ENCODE measurements around the gene ANAPC16.
"Not testable (repeated sequence)": the region's sequence is repeated elsewhere in the genome, so short reads cannot be mapped to it uniquely, and the experiment has no call there.

Gene ANAPC16

GRCh38 chr10:72218325-72218724 is 2.5 kb downstream of the ANAPC16 start:
- DNase-seq, result no peak

DNA sequence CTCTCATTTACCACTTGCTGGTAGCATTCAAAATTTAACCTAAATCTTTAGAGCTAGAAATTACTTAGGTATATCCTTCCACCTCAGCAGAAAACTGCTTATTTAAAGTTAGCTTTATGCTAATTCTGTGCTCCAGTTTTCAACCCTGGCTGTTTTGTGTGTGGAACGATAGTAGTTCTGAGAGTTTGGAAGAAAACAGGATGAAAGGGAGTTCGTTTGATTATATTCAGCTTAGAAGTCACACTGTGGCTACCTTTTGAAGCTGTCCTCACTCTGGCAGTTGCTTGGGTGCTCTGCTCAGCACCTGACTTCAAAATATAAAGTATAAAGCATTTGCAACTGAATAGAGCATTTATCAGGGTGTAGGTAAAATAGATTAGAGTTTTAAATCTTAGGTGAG is 2.9 kb downstream of the ANAPC16 start:
- DNase-seq, result no peak

DNA sequence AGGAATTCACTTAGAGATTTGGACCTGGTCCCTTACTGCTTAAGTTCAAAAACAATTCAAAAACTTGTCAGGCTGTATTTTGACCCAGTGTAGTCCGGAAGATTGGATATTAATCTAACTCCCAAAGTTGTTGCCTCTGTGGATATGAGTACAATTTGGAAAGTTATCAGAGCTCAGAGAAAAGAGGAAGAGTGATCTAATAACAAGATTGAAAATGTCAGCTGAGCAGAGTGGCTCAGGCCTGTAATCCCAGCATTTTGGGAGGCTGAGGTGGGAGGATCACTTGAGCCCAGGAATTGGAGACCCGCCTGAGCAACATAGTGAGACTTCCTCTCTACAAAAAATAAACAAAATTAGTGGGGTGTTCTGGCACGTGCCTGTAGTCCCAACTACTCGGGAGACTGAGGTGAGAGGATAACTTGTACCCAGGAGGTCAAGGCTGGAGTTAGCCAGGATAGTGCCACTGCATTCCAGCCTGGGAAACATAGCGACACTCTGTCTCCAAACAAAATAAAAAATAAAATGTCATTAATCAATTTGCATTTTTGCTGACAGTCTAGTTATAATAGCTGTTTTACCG is 3.5 kb downstream of the ANAPC16 start:
- no peak for DNase-seq

GRCh38 chr10:72220637-72221036 is 4.8 kb downstream of the ANAPC16 start:
- no peak for DNase-seq

GRCh38 chr10:72221278-72221677 is 5.5 kb downstream of the ANAPC16 start:
- no peak for DNase-seq

DNA sequence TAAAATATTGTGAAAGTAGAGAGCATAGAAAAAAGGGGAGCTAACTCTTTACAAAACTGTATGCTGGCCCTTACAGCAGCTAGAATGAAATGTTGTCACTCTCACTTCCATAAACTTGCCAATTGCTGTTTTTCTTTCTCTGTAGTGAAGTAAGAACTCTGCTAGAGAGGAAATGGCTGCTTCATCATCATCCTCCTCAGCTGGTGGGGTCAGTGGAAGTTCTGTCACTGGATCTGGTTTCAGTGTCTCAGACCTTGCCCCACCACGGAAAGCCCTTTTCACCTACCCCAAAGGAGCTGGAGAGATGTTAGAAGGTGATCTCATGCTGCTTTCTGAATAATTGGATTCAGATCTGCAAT is 7.9 kb downstream of the ANAPC16 start:
- no peak for DNase-seq

GRCh38 chr10:72224191-72224590 is 8.4 kb downstream of the ANAPC16 start:
- DNase-seq, result not testable (repeated sequence)

GRCh38 chr10:72226418-72227027 is 10.7 kb downstream of the ANAPC16 start:
- no peak for DNase-seq

DNA sequence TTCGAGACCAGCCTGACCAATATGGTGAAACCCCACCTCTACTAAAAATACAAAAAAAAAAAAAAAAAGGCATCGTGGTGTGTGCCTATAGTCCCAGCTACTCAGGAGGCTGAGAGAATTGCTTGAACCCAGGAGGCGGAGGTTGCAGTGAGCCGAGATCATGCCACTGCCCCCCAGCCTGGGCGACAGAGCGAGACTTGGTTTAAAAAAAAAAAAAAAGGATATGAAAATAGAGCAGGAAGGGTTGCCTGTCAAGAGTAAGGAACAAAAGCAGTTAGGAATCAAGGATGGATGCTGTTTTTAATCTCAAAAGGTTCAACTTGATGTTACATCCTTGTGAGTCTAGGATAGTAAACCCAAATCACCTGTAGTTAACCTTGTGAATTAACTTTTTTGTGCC is 12.0 kb downstream of the ANAPC16 start:
- no peak for DNase-seq

GRCh38 chr10:72228318-72228751 is 12.5 kb downstream of the ANAPC16 start:
- no peak for DNase-seq

- DNase-seq, result no peak
Measured at GRCh38 chr10:72229261-72230251, 13.7 kb downstream of the ANAPC16 start.

- DNase-seq, result no peak
Measured at GRCh38 chr10:72233621-72234020, 17.8 kb downstream of the ANAPC16 start.

GRCh38 chr10:72234560-72235095 is 18.8 kb downstream of the ANAPC16 start:
- no peak for DNase-seq

DNA sequence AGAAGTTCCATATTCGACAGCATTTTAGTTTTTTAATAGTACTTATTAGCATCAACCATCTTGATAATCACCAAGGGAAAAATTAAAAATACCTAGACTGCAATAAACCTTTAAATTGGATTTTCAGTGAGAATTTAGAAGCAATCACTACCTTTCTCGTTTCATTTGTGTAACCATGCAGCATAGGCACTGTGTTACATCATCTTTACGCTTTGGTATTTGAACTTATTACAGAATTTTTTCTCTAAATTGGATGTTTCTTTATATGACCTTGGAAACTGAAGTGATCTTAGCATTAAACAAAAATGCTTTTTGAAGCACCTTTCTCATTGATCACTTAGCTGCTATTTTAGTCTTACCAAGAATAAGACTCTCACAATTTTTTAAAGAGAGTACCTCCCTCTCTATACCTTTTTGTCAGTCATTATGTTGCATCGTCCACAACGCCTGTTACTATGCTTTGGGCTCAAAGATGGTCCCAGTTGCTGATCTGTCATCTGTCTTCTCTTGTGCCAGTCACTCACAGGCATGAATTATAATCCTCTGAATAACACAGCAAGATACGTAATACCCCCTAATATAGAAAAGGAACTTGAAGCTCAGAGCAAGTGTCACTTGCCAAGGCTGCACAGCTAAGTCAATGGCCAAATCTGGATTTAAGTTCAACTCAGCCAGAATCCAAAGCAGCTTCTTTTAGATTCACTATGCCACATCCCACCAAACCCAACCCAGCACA is 19.9 kb downstream of the ANAPC16 start:
- no peak for DNase-seq

GRCh38 chr10:72238392-72239175 is 22.8 kb downstream of the ANAPC16 start:
- DNase-seq, result no peak

GRCh38 chr10:72239409-72239808 is 23.6 kb downstream of the ANAPC16 start:
- DNase-seq, result no peak

DNA sequence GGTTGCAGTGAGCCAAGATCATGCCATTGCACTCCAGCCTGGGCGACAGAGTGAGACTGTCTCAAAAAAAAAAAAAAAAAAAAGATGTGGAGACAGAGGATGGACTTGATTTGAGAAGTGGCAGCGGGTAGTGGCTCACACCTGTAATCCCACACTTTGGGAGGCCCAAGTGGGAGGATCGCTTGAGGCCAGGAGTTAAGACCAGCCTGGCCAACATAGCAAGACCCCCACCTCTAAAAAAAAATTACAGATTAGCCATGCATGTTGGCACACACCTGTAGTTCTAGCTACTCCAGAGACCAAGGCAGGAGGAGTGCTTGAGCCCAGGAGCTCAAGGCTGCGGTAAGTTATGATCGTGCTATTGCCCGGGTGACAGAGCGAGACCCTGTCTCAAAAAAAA is 24.6 kb downstream of the ANAPC16 start:
- no peak for DNase-seq

- no peak for DNase-seq
Measured at GRCh38 chr10:72241691-72242252, 26.0 kb downstream of the ANAPC16 start.

DNA sequence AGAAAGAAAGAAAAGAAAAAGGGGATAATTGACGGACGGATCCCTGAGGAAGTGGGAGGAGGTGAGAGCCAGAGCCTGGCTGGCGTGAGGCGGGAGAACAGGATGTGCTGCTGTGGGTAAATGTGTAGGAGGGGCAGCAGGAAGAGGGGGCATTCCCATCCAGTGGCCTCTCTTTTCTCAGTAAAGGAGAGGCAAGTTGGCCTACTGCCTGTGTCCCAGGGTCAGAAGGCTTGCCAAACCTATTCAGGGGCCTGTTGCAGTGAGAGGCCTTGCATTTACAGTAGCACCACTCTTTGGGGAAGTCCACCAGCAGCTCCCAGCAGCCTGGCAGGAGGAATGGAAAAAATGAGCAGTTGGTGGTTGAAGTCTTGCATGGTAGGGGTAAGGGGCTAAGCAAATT is 26.9 kb downstream of the ANAPC16 start:
- DNase-seq, result no peak

DNA sequence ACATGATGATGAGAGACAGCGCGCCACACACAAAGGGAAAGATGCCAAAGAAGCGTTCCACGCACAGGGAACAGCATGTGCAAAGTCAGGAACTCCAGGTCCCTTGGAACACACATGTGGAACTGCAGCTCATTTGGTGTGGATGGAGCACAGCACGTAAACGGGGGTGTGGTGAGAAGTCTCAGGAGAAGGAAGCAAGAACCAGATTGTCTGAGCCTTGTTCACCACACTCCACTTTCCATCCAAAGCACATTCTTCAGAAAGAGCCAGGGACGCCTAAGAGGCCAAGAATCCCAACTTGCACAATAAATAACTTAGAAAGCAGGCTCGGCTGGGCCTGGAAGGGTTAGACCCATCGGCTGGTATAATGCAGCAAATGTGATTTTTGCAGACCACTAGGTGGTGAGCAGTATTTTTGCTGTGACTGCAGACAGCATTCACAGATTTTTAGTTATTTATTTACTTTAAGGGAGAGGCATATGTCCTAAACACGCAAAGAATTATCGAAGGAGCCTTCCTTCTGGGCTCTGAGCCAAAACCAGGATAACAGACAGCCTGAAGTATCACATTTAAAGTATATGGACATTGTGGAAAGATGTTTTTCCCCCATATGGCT is 28.1 kb downstream of the ANAPC16 start:
- DNase-seq, result no peak

- DNase-seq, result no peak
Measured at GRCh38 chr10:72244573-72245038, 28.8 kb downstream of the ANAPC16 start.
